ENCODE results near the gene CCDC9B.

DNA sequence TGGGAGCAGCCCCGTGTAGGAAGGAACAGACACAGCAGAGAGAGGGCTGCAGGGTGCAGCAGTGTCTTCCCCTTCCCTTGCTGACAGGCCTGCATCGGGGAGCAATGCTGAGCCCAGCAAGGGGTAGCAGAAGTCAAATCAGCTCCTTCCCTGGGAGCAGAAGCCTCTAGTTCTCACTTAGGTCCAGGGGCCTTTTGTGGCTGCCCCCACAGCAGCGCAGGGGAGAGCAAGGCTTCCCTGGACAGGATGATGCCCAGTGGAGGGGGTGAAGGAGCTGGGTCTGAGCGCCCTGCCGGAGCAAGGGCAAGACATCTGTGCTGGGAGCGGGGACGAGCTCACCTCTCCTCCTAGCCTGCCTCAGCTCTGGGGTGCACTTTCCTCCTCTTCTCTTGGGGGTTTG lies 33.8 kb downstream of the CCDC9B start:
- TF ChIP-seq, protein P1, sequence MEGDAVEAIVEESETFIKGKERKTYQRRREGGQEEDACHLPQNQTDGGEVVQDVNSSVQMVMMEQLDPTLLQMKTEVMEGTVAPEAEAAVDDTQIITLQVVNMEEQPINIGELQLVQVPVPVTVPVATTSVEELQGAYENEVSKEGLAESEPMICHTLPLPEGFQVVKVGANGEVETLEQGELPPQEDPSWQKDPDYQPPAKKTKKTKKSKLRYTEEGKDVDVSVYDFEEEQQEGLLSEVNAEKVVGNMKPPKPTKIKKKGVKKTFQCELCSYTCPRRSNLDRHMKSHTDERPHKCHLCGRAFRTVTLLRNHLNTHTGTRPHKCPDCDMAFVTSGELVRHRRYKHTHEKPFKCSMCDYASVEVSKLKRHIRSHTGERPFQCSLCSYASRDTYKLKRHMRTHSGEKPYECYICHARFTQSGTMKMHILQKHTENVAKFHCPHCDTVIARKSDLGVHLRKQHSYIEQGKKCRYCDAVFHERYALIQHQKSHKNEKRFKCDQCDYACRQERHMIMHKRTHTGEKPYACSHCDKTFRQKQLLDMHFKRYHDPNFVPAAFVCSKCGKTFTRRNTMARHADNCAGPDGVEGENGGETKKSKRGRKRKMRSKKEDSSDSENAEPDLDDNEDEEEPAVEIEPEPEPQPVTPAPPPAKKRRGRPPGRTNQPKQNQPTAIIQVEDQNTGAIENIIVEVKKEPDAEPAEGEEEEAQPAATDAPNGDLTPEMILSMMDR (IDR thresholded peaks at IDR 0.05), result no peak
- TF ChIP-seq POLR2A (IDR thresholded peaks at IDR 0.05) (no peak), POLR2AphosphoS5 (IDR thresholded peaks at IDR 0.05) (no peak), EP300 (IDR thresholded peaks at IDR 0.05) (no peak)

Data from stomach (tissue), 4 donors.